ENCODE data around the gene LRRC55. TPM values are rescaled to one million over a fixed set of nuclear protein-coding genes. Genes with fewer than 3 reads are reported as not detected.

The LRRC55 gene
- polyA plus RNA-seq, 1 experiment = not detected

DNA sequence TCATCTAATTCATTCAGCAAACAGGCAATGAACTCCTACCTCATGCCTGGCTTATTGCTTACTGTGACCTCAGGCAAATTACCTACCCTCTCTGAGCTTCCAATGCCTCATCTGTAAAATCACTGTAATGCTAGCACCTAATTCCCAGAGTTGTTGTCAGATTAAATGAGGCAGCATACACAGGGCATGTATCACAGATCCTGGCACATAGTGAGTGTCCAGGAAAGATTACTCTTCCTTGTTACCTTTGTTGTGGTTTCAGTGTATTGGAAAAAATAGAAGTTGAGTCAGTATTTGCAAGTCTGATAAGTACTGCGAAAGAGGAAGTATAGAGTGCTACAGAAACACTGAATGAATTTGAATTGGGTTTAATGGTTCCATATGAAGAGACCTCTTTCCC is 26.4 kb upstream of the LRRC55 start:
- Histone ChIP-seq H3K4me3 (ENCODE audit: low read depth, low read length) (no peak overlapping the region), H3K27ac (ENCODE audit: low read depth, low read length) (no peak overlapping the region), H3K27me3 (ENCODE audit: control insufficient read depth, insufficient read depth, low read length) (peaks cover 2% of the 10 kb centered on the region), H3K9me3 (ENCODE audit: control insufficient read depth, insufficient read depth, low read length) (no peaks in the 10 kb centered on the region)
- DNase-seq (ENCODE audit: low read depth, low spot score) = no peak
- ChIA-PET POLR2A (no interaction called here), CTCF (interaction anchor here (0.9 kb wide), 1 partner anchor 93 kb away, joined by 4 read pairs; no protein-coding TSS in a partner anchor)
- TF ChIP-seq, protein P1, sequence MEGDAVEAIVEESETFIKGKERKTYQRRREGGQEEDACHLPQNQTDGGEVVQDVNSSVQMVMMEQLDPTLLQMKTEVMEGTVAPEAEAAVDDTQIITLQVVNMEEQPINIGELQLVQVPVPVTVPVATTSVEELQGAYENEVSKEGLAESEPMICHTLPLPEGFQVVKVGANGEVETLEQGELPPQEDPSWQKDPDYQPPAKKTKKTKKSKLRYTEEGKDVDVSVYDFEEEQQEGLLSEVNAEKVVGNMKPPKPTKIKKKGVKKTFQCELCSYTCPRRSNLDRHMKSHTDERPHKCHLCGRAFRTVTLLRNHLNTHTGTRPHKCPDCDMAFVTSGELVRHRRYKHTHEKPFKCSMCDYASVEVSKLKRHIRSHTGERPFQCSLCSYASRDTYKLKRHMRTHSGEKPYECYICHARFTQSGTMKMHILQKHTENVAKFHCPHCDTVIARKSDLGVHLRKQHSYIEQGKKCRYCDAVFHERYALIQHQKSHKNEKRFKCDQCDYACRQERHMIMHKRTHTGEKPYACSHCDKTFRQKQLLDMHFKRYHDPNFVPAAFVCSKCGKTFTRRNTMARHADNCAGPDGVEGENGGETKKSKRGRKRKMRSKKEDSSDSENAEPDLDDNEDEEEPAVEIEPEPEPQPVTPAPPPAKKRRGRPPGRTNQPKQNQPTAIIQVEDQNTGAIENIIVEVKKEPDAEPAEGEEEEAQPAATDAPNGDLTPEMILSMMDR (IDR thresholded peaks at IDR 0.05; ENCODE audit: low read depth, low read length) = no peak

DNA sequence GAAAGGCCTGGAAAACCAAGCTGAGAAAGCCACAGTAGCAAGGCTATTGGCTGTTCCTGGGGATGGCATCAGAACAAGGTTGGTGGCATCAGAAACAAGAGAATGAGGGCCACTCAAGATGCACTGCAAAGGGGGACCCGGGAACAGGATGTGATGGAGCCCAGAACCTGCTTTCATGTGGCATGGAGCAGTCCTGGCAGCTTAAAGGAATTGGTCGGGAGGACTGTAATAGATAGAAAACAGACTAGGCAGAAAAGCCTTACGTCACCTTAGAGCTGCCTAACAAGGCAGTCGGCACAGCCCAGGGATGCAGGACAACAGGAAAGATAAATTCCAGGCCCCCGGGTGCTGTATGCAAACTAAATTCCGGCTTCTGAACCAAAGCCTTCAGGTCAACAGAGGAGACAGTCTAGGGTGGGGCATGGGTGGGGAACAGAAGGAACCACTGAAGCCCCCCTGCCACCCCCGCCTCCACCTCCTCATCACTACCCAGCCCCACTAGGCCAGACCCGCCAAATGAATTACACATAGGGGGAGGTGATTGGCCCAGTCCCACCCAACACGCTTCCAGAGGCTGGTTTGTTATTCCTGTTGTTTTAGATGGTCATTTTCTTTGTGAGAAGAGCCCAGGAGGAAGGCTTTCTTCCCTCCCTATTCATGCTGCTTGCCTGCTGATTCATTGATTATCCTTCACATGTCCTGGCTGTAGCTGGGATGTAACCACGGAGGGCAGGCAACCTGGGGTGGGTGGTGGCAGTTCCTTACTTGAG is 25.7 kb upstream of the LRRC55 start:
- TF ChIP-seq, protein P1 (IDR thresholded peaks at IDR 0.05; ENCODE audit: low read depth, low read length) = no peak
- CTCF ChIA-PET = interaction anchor here (0.5 to 4.3 kb wide), 2 partner anchors 93 to 316 kb away, joined by 3 to 18 read pairs; no protein-coding TSS in a partner anchor
- Histone ChIP-seq H3K27me3 (ENCODE audit: control insufficient read depth, insufficient read depth, low read length) (peaks cover 2% of the 10 kb centered on the region), H3K4me3 (ENCODE audit: low read depth, low read length) (no peak overlapping the region), H3K27ac (ENCODE audit: low read depth, low read length) (no peak overlapping the region), H3K9me3 (ENCODE audit: control insufficient read depth, insufficient read depth, low read length) (no peaks in the 10 kb centered on the region)
- DNase-seq (ENCODE audit: low read depth, low spot score) = no peak
- POLR2A ChIA-PET = no interaction called here

DNA sequence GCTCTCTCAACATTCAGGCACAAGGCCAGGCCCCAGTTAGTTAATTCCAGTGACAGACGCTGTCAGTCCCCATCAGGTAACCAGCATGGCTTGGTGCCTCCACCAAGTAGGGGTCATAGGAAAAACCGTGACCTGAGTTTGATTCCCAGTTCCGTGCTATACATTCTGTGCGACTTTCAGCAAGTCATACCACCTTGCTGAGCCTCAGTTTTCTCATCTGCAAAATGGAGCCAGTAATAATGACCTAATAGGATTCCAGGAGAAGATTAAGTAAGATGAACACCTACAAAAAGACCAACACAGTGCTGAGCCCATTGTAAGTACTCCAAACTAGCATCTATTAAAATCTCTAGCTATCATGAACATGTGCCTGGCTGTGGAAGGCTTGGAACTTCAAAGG is 24.8 kb upstream of the LRRC55 start:
- Histone ChIP-seq H3K4me3 (ENCODE audit: low read depth, low read length) (no peak overlapping the region), H3K27ac (ENCODE audit: low read depth, low read length) (no peak overlapping the region), H3K27me3 (ENCODE audit: control insufficient read depth, insufficient read depth, low read length) (peaks cover 2% of the 10 kb centered on the region), H3K9me3 (ENCODE audit: control insufficient read depth, insufficient read depth, low read length) (no peaks in the 10 kb centered on the region)
- ChIA-PET POLR2A (no interaction called here), CTCF (interaction anchor here (4.3 kb wide), 1 partner anchor 92 kb away, joined by 18 read pairs; no protein-coding TSS in a partner anchor)
- TF ChIP-seq, protein P1 (IDR thresholded peaks at IDR 0.05; ENCODE audit: low read depth, low read length) = no peak
- no peak for DNase-seq (ENCODE audit: low read depth, low spot score)

DNA sequence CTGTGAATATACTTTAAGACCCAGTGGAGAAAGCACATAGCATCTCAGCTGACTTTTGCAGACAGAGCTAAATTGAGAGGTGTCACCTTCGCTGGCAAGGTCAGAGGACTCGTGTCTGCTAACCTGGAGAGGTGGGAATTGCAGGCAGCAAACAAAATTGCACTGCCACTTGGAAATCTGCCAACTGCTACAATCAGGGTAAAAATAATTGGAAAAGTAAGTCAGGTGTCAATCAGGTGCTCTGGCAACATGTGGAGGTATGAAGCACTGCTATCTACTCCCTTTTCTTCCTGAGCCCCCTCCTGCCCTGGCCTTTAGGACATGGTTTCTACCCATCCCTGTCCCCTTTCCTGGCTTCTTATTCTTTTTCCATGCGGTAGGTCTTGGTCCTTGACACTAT is 24.1 kb upstream of the LRRC55 start:
- Histone ChIP-seq H3K27me3 (ENCODE audit: control insufficient read depth, insufficient read depth, low read length) (peaks cover 6% of the 10 kb centered on the region), H3K9me3 (ENCODE audit: control insufficient read depth, insufficient read depth, low read length) (no peaks in the 10 kb centered on the region), H3K27ac (ENCODE audit: low read depth, low read length) (no peak overlapping the region), H3K4me3 (ENCODE audit: low read depth, low read length) (no peak overlapping the region)
- ChIA-PET POLR2A (no interaction called here), CTCF (interaction anchor here (4.3 kb wide), 1 partner anchor 92 kb away, joined by 18 read pairs; no protein-coding TSS in a partner anchor)
- TF ChIP-seq, protein P1 (IDR thresholded peaks at IDR 0.05; ENCODE audit: low read depth, low read length) = no peak
- no peak for DNase-seq (ENCODE audit: low read depth, low spot score)

DNA sequence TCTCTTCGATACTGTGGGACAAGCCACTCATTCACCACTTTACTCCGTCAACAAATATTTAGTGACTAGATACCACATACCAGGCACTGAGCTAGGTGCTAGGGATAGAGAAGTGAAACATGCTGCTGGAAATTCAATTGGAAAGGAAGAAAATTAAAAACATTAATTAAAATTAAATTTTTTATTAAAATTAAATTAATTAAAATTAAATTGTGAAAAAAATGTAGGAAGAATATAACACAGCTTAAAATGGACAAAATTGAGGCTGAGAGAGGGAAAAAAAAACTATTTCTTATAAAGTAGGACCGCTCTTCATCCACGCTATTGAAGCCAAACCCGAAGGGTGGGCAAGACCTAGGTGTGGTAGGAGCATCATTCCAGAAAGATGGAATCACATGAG is 23.6 kb upstream of the LRRC55 start:
- TF ChIP-seq, protein P1 (IDR thresholded peaks at IDR 0.05; ENCODE audit: low read depth, low read length) = no peak
- ChIA-PET CTCF (interaction anchor here (4.3 kb wide), 1 partner anchor 91 kb away, joined by 18 read pairs; no protein-coding TSS in a partner anchor), POLR2A (no interaction called here)
- Histone ChIP-seq H3K27ac (ENCODE audit: low read depth, low read length) (no peak overlapping the region), H3K9me3 (ENCODE audit: control insufficient read depth, insufficient read depth, low read length) (no peaks in the 10 kb centered on the region), H3K4me3 (ENCODE audit: low read depth, low read length) (no peak overlapping the region), H3K27me3 (ENCODE audit: control insufficient read depth, insufficient read depth, low read length) (peaks cover 6% of the 10 kb centered on the region)
- no peak for DNase-seq (ENCODE audit: low read depth, low spot score)
